NK-92 treated with Interleukin-12 subunit alpha and Interleukin-12 subunit beta, amount 100 ng/mL, for 24 hours (cell line): Measurements from ENCODE around the gene SHQ1.
"Not testable (repeated sequence)": the region's sequence is repeated elsewhere in the genome, so short reads cannot be mapped to it uniquely, and the experiment has no call there.

ENCODE experiments used
- DNase-seq: peaks from one replicate; lab custom pipeline; 2025; lab: John Stamatoyannopoulos, UW

Gene SHQ1

GRCh38 chr3:72800869-72801268, 47.4 kb downstream of the SHQ1 start:
- DNase-seq: no peak

- DNase-seq: no peak
These were observed 49.6 kb downstream of the SHQ1 start for GRCh38 chr3:72798552-72799195.

GRCh38 chr3:72797773-72798543, 50.3 kb downstream of the SHQ1 start:
- no peak for DNase-seq

DNA sequence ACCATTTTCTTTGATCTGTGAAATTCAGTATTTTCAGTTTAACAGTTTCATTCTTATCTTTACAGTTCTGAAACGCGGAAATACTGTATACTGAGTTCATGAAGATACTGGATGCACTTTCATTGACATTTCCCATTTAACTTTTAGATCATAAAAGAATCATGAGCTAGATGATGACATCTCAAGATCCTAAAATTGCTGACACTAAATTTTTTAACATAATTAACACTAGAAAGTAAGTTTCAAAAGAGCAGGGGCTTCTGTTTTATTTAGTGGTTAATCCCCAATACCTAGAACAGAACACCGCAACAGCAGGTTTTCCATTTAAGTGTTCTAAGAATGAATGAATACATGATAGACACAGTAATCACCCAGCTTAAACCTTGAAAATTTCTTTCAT, 54.2 kb downstream of the SHQ1 start:
- DNase-seq: no peak

DNA sequence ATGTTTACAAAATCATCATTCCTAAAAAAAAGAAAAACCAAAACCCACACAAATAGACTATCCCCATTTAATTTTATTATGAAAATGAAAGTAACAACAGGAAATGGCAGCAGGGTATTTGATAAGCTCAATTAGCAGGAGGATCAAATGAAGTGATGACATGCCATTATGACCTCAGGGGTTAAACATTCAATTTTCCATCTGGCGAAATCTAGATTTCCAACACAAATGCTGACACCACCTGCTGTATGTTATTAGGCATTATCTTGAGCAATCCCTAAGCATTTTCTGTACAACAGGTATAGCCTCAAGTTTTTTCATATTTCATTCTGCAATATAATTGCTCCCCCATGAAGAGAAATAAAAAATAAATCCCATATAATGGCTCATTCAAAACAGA, 57.1 kb downstream of the SHQ1 start:
- DNase-seq: no peak

GRCh38 chr3:72789786-72790185, 58.5 kb downstream of the SHQ1 start:
- DNase-seq: no peak

DNA sequence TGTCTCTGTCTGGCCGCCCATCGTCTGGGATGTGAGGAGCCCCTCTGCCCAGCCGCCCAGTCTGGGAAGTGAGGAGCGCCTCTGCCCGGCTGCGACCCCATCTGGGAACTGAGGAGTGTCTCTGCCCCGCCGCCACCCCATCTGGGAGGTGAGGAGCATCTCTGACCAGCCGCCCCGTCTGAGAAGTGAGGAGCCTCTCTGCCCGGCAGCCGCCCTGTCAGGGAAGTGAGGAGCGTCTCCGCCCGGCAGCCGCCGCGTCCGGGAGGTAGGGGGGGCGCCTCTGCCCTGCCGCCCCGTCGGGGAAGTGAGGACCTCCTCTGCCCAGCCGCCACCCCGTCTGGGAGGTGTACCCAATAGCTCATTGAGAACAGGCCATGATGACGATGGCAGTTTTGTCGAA, 60.0 kb downstream of the SHQ1 start:
- not testable (repeated sequence) for DNase-seq

DNA sequence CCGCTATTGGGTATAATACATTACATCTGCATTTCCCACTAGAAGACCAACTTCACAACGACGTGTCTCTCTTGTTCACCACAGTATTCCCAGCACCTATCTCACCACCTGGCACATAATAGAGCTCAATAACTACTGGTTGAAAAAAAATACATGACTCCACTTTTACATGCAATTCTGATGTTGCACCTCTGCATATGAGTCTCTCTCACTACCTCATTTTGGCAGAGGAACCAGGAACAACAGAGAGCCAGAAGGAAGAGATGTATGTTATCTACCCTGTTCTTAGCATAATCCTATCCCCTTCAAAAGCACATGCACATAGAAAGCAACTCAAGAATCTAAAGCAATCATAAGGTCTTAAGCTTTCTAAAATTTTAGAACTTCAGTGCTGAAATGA, 61.6 kb downstream of the SHQ1 start:
- DNase-seq: no peak

DNA sequence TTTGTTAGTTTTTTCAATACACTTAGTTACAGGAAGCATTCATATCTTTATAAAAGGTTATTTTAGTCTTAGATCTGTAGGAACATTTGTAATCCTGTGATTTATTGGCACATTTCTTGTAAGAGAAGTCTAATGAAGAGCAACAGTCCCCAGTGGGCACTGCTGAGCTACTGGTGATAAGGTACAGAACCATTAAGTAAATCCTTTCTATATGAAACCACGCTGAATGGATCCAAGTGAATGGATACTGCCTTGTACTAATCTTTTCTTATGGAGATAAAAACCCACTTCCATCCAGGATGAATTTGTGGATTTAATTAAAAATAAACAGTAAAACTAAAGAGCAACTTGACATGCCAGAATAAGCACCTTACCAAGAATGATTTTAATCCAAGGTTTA, 64.0 kb downstream of the SHQ1 start:
- DNase-seq: no peak

DNA sequence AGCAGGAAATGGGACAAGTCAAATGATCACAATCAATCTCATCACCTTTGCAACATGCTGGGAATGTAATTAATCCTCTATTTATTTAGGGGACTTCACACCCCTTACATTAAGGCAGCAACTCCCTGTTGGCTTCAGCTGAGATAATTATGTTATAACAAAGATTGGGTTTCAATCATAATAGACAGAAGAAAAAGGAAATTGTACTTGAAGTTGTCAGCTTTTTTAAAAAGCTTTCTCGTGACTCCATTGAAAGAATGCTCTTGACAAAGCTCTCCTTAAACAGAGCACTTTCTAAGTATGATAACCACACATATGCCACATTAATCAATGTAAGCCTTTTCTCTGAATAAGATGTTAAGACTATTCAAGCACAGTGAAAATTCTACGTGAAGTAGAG, 65.7 kb downstream of the SHQ1 start:
- DNase-seq: no peak

DNA sequence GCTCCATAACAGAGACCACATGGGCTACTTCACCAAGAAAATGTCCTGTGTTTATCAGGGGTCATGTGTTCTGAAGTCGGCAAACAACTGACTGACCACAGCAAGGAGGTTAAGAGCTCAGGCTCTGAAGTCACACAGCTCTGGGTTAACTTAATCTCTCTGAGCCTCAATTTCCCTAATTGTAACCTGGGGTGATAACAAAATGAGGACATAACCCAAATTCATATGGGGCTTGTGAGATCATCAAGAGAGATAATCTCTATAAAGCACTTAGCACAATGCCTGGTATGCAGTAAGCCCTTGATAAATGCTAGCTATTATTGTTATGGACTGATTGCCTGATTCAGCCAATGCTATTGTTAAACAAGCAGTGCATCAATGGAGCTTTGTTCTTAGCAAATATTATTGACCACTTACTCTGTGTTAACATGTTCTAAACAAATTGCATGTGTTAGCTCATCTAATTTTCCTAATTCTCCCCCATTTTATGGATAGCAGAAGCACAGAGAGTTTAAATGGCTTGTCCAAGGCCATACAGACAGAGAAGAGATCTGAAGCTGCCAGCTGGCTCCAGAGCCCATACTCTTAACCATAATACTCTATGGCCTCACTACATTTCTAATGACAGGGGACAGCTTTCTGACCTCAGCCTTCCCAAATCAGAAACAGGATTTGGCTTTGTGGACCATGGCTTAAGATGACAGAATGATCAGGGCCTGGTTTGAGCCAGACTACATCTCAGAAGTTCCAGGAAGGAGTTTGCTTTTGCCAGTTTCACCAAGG, 78.3 kb downstream of the SHQ1 start:
- no peak for DNase-seq

- no peak for DNase-seq
These were observed 79.3 kb downstream of the SHQ1 start for GRCh38 chr3:72768936-72769335.

GRCh38 chr3:72768481-72768880, 79.8 kb downstream of the SHQ1 start:
- no peak for DNase-seq

- no peak for DNase-seq
These were observed 80.2 kb downstream of the SHQ1 start for GRCh38 chr3:72768006-72768441.

GRCh38 chr3:72766866-72767265, 81.4 kb downstream of the SHQ1 start:
- no peak for DNase-seq

GRCh38 chr3:72763751-72764440, 84.3 kb downstream of the SHQ1 start:
- no peak for DNase-seq

GRCh38 chr3:72761410-72761809, 86.8 kb downstream of the SHQ1 start:
- DNase-seq: no peak

GRCh38 chr3:72760225-72760624, 88.0 kb downstream of the SHQ1 start:
- no peak for DNase-seq

- no peak for DNase-seq
These were observed 91.3 kb downstream of the SHQ1 start for GRCh38 chr3:72756900-72757299.

DNA sequence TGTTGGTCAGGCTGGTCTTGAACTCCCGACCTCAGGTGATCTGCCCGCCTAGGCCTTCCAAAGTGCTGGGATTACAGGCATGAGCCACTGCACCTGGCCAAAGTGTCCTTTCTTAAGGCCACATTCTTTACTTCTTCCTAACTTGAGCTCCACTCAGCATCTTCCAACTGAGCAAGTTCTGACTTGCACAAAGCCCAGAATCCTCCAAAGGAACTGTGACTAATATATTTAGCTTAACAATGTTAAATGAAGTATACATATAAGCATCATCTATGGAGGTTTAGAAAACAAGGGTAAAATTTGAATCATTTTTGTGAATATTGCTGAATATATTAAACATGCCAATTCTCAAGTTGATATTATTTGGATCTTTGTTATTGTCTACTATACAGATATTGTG, 93.7 kb downstream of the SHQ1 start:
- DNase-seq: no peak

GRCh38 chr3:72753495-72753894, 94.8 kb downstream of the SHQ1 start:
- DNase-seq: no peak

GRCh38 chr3:72750405-72750965, 97.8 kb downstream of the SHQ1 start:
- no peak for DNase-seq
